Activated T-helper 1 cell treated with anti-CD3 and anti-CD28 coated beads, Interleukin-12 subunit alpha, Interleukin-12 subunit beta, Interleukin-2, Interleukin-4 antibody, amounts not matched to agents 30 ng/mL and 10 ng/mL and 1 ng/mL, durations not matched to agents 14 hours and 24 hours and 36 hours (primary cell): ENCODE measurements around the gene ETV3. TPM values are rescaled to one million over a fixed set of nuclear protein-coding genes. Genes with fewer than 3 reads are reported as not detected.

Experiments
- DNase-seq: peaks from one replicate; pipeline ENCODE4 v3.0.0; 2021; ENCODE audit warnings: low spot score
- H3K27ac Mint-ChIP-seq: one replicate; pipeline ENCODE4 v1.8.0; 2021; ENCODE audit warnings: mild to moderate bottlenecking, mixed read lengths
- H3K27me3 Mint-ChIP-seq: one replicate; pipeline ENCODE4 v1.8.0; 2022; ENCODE audit warnings: mild to moderate bottlenecking, moderate library complexity, mixed read lengths; ENCODE audit not compliant: insufficient read depth
- H3K36me3 Mint-ChIP-seq: one replicate; pipeline ENCODE4 v1.8.0; 2021; ENCODE audit warnings: low read depth, mixed read lengths
- H3K4me1 Mint-ChIP-seq: one replicate; pipeline ENCODE4 v1.8.0; 2021; ENCODE audit warnings: low read depth, mixed read lengths
- H3K4me3 Mint-ChIP-seq: one replicate; pipeline ENCODE4 v1.8.0; 2021; ENCODE audit warnings: mild to moderate bottlenecking, moderate library complexity, mixed read lengths
- H3K9me3 Mint-ChIP-seq: one replicate; pipeline ENCODE4 v1.8.0; 2021; ENCODE audit warnings: mixed read lengths
- intact Hi-C: fragments of 100-400 bp; cut with micrococcal nuclease; formaldehyde crosslinking; loops from one replicate; pipeline ENCODE4 v1.15.1; 2024
- total RNA-seq: library from RNA; stranded (reverse); gene quantifications from 2 replicates; pipeline ENCODE4 v1.2.3, GENCODE V29; 2022

The ETV3 gene
- total RNA-seq, 1 donor from 2014 or later, result 51.3 TPM

GRCh38 chr1:157155658-157156057, 17.5 kb upstream of the ETV3 start:
- Mint-ChIP-seq H3K9me3 (no peaks in the 10 kb centered on the region), H3K36me3 (no peaks in the 10 kb centered on the region), H3K4me3 (no peak overlapping the region), H3K27me3 (peaks cover 24% of the 10 kb centered on the region), H3K27ac (no peak overlapping the region), H3K4me1 (peaks cover 23% of the 10 kb centered on the region)
- intact Hi-C loops, result loop anchor here (1.0 kb wide), 1 partner anchor 65 kb away; no protein-coding TSS in a partner anchor
- DNase-seq, result no peak

GRCh38 chr1:157154940-157155514, 16.8 kb upstream of the ETV3 start:
- no peaks in the 10 kb centered on the region for H3K36me3 Mint-ChIP-seq
- H3K4me1 Mint-ChIP-seq, result peaks cover 29% of the 10 kb centered on the region
- H3K27ac Mint-ChIP-seq, result no peak overlapping the region
- intact Hi-C loops, result no loop called here
- no peak for DNase-seq
- H3K4me3 Mint-ChIP-seq, result no peak overlapping the region
- no peaks in the 10 kb centered on the region for H3K9me3 Mint-ChIP-seq
- H3K27me3 Mint-ChIP-seq, result peaks cover 24% of the 10 kb centered on the region

GRCh38 chr1:157154291-157154690, 16.1 kb upstream of the ETV3 start:
- H3K9me3 Mint-ChIP-seq, result no peaks in the 10 kb centered on the region
- intact Hi-C loops, result no loop called here
- DNase-seq, result no peak
- H3K36me3 Mint-ChIP-seq, result no peaks in the 10 kb centered on the region
- H3K4me1 Mint-ChIP-seq, result peaks cover 35% of the 10 kb centered on the region
- H3K4me3 Mint-ChIP-seq, result no peak overlapping the region
- H3K27me3 Mint-ChIP-seq, result peaks cover 24% of the 10 kb centered on the region
- H3K27ac Mint-ChIP-seq, result no peak overlapping the region

- Mint-ChIP-seq H3K36me3 (no peaks in the 10 kb centered on the region), H3K4me3 (no peak overlapping the region), H3K9me3 (no peaks in the 10 kb centered on the region), H3K4me1 (peaks cover 40% of the 10 kb centered on the region), H3K27me3 (peaks cover 26% of the 10 kb centered on the region), H3K27ac (peak overlapping the region; percentile 25)
- DNase-seq, result no peak
- intact Hi-C loops, result no loop called here
These were observed 15.6 kb upstream of the ETV3 start for GRCh38 chr1:157153746-157154145.

- Mint-ChIP-seq H3K27me3 (peaks cover 15% of the 10 kb centered on the region), H3K36me3 (no peaks in the 10 kb centered on the region), H3K27ac (no peak overlapping the region), H3K4me1 (peaks cover 50% of the 10 kb centered on the region), H3K4me3 (no peak overlapping the region), H3K9me3 (no peaks in the 10 kb centered on the region)
- DNase-seq, result no peak
- intact Hi-C loops, result no loop called here
These were observed 14.3 kb upstream of the ETV3 start for GRCh38 chr1:157152510-157152909.

GRCh38 chr1:157151506-157151905, 13.3 kb upstream of the ETV3 start:
- intact Hi-C loops, result loop anchor here (2.0 kb wide), 1 partner anchor 19 kb away; no protein-coding TSS in a partner anchor
- no peaks in the 10 kb centered on the region for H3K36me3 Mint-ChIP-seq
- no peaks in the 10 kb centered on the region for H3K9me3 Mint-ChIP-seq
- H3K27me3 Mint-ChIP-seq, result peaks cover 9% of the 10 kb centered on the region
- H3K27ac Mint-ChIP-seq, result peak overlapping the region; percentile 35
- H3K4me1 Mint-ChIP-seq, result peaks cover 60% of the 10 kb centered on the region
- no peak overlapping the region for H3K4me3 Mint-ChIP-seq
- DNase-seq, result no peak

- no peak overlapping the region for H3K4me3 Mint-ChIP-seq
- no peak for DNase-seq
- no peaks in the 10 kb centered on the region for H3K36me3 Mint-ChIP-seq
- H3K27ac Mint-ChIP-seq, result no peak overlapping the region
- peaks cover 8% of the 10 kb centered on the region for H3K27me3 Mint-ChIP-seq
- H3K4me1 Mint-ChIP-seq, result peaks cover 61% of the 10 kb centered on the region
- intact Hi-C loops, result loop anchor here (2.0 kb wide), 1 partner anchor 18 kb away; no protein-coding TSS in a partner anchor
- H3K9me3 Mint-ChIP-seq, result no peaks in the 10 kb centered on the region
These were observed 12.9 kb upstream of the ETV3 start for GRCh38 chr1:157151073-157151472.

GRCh38 chr1:157150631-157151030, 12.4 kb upstream of the ETV3 start:
- Mint-ChIP-seq H3K36me3 (no peaks in the 10 kb centered on the region), H3K4me1 (peaks cover 61% of the 10 kb centered on the region), H3K4me3 (no peak overlapping the region), H3K9me3 (no peaks in the 10 kb centered on the region), H3K27ac (peak overlapping the region; percentile 27), H3K27me3 (peaks cover 7% of the 10 kb centered on the region)
- no peak for DNase-seq
- intact Hi-C loops, result loop anchor here (2.0 kb wide), 1 partner anchor 18 kb away; no protein-coding TSS in a partner anchor

GRCh38 chr1:157147906-157148700, 9.9 kb upstream of the ETV3 start:
- Mint-ChIP-seq H3K27me3 (peaks cover 7% of the 10 kb centered on the region), H3K4me1 (peaks cover 48% of the 10 kb centered on the region), H3K4me3 (no peak overlapping the region), H3K36me3 (no peaks in the 10 kb centered on the region), H3K27ac (peak overlapping the region; percentile 37), H3K9me3 (no peaks in the 10 kb centered on the region)
- DNase-seq, result no peak
- intact Hi-C loops, result no loop called here

- Mint-ChIP-seq H3K4me1 (peaks cover 48% of the 10 kb centered on the region), H3K36me3 (no peaks in the 10 kb centered on the region), H3K9me3 (no peaks in the 10 kb centered on the region), H3K27ac (peak overlapping the region; percentile 8), H3K27me3 (peaks cover 7% of the 10 kb centered on the region), H3K4me3 (no peak overlapping the region)
- no peak for DNase-seq
- intact Hi-C loops, result no loop called here
These were observed 8.8 kb upstream of the ETV3 start for GRCh38 chr1:157147037-157147436.

- Mint-ChIP-seq H3K27ac (no peak overlapping the region), H3K9me3 (no peaks in the 10 kb centered on the region), H3K4me3 (no peak overlapping the region), H3K4me1 (peaks cover 48% of the 10 kb centered on the region), H3K27me3 (peaks cover 7% of the 10 kb centered on the region), H3K36me3 (no peaks in the 10 kb centered on the region)
- intact Hi-C loops, result no loop called here
- no peak for DNase-seq
These were observed 8.0 kb upstream of the ETV3 start for GRCh38 chr1:157146244-157146643.

GRCh38 chr1:157145076-157145475, 6.9 kb upstream of the ETV3 start:
- peaks cover 48% of the 10 kb centered on the region for H3K4me1 Mint-ChIP-seq

GRCh38 chr1:157144509-157144908, 6.3 kb upstream of the ETV3 start:
- Mint-ChIP-seq H3K36me3 (no peaks in the 10 kb centered on the region), H3K9me3 (no peaks in the 10 kb centered on the region), H3K27ac (no peak overlapping the region), H3K4me1 (peaks cover 50% of the 10 kb centered on the region), H3K27me3 (peaks cover 4% of the 10 kb centered on the region), H3K4me3 (no peak overlapping the region)
- intact Hi-C loops, result no loop called here
- no peak for DNase-seq

More at GRCh38 chr1:157145076-157145475, 6.9 kb upstream of the ETV3 start:
- H3K4me3 Mint-ChIP-seq, result no peak overlapping the region
- peaks cover 4% of the 10 kb centered on the region for H3K27me3 Mint-ChIP-seq
- intact Hi-C loops, result no loop called here
- H3K36me3 Mint-ChIP-seq, result no peaks in the 10 kb centered on the region
- no peaks in the 10 kb centered on the region for H3K9me3 Mint-ChIP-seq
- DNase-seq, result no peak
- H3K27ac Mint-ChIP-seq, result no peak overlapping the region
